GM19238 (cell line): ENCODE data around the gene SRRT.
A peak's percentile ranks its signal among the peaks of the same experiment; 100 is the strongest.

ENCODE experiments used
- DNase-seq: peaks from one replicate; pipeline ENCODE4 v3.0.0; 2011; ENCODE audit warnings: low spot score; ENCODE audit not compliant: insufficient read length

The SRRT gene, protein sequence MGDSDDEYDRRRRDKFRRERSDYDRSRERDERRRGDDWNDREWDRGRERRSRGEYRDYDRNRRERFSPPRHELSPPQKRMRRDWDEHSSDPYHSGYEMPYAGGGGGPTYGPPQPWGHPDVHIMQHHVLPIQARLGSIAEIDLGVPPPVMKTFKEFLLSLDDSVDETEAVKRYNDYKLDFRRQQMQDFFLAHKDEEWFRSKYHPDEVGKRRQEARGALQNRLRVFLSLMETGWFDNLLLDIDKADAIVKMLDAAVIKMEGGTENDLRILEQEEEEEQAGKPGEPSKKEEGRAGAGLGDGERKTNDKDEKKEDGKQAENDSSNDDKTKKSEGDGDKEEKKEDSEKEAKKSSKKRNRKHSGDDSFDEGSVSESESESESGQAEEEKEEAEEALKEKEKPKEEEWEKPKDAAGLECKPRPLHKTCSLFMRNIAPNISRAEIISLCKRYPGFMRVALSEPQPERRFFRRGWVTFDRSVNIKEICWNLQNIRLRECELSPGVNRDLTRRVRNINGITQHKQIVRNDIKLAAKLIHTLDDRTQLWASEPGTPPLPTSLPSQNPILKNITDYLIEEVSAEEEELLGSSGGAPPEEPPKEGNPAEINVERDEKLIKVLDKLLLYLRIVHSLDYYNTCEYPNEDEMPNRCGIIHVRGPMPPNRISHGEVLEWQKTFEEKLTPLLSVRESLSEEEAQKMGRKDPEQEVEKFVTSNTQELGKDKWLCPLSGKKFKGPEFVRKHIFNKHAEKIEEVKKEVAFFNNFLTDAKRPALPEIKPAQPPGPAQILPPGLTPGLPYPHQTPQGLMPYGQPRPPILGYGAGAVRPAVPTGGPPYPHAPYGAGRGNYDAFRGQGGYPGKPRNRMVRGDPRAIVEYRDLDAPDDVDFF

DNA sequence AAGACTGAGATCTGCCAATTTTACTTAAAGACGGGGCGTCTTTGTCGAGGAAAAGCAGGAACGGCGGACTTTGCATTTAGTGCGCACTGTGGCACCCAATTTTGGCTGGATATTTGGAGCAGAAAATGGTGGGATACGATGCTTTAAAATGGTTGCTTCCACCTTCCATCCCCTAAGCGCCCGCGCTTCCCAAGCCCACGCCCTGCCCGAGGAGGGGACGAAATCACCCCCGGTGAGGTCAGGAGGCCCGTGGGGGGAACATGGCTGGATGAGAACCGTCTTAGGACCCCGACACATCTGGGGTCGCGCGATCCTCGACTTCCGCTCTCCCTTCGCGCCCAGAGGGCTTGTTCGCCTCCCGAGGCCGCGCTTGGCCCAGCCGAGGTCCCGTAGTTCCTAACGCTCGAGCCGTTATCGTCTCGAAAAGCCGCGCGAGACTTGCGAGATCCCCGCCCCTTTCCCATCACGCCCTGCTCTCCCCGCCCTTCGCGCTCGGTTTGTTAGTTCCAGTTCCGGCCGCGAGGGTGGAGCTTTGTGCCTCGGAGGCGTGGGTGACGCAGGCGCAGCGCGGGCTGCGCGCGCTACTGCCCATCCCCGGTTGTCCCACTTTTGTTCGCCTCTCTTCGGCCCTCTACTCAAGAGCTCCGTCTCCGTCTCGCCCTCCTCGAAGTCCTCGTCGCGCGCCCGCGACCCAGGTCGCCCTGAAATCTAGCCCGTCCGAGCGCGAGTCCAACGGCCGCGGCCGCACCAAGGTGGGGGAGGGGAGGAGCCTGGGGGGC is at the start of gene SRRT:
TSS of gene SRRT (plus strand) at position 527 of the 779 bp plus-strand sequence. CDS start 488 bp downstream, outside the sequence.
- DNase-seq: peak; percentile 97

DNA sequence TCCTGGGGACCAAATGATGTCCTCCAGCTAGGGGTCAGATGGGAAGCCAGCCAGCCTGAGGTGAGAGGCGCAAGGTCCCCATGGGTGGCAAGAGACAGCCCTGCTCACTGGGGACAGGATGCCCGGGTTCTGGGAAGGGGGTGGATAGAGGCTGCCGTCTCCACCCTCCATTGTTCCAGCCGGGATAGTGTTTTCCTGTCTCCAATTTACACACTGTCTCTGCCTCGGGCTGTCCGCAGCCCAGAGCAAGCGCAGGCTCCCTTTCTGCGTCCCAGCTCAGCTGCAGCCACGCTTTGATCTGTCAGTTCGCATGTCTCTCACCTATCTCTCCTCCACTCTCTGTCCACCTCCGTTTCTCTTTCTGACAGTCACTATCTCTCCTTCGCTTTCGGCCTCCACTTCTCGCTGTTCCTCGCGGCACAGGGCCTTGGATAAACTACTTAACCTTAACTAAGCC is 49.7 kb upstream of the SRRT start:
- no peak for DNase-seq

DNA sequence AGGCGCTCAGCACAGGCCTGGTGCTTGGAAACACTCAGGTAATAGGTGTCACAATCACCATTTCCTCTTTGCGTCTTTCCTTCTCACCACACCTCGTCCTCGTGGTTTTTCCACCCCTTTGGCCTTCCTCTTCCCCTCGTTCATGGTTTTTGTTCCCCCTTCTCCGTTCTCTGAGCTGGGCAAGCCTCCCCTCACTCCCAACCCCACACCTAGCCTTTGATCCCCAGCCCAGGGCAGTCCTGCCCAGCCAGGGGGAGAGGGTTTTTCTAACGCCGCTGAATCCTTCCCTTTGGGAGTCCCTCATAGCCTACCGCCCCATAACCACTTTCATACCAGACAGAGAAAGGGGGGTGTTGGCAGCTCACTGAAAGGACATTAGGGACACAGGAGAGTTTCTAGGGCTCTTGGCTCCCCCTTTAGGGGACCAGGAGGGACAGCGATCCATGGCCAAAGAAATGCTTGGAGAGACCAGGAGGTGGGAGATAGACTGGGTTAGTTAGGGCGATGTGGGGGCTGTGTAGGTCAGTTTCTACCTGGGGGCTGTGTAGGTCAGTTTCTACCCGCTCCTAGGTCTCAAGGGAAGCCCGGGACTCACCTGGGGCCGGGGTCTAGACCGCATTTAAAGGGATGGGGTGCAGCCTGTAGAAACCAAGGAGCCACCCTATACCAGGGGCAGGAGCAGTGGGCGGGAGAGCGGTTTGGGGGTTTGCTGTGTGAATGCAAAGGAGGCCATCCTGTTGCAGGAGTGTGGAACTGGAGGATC is 49.0 kb upstream of the SRRT start:
- no peak for DNase-seq

DNA sequence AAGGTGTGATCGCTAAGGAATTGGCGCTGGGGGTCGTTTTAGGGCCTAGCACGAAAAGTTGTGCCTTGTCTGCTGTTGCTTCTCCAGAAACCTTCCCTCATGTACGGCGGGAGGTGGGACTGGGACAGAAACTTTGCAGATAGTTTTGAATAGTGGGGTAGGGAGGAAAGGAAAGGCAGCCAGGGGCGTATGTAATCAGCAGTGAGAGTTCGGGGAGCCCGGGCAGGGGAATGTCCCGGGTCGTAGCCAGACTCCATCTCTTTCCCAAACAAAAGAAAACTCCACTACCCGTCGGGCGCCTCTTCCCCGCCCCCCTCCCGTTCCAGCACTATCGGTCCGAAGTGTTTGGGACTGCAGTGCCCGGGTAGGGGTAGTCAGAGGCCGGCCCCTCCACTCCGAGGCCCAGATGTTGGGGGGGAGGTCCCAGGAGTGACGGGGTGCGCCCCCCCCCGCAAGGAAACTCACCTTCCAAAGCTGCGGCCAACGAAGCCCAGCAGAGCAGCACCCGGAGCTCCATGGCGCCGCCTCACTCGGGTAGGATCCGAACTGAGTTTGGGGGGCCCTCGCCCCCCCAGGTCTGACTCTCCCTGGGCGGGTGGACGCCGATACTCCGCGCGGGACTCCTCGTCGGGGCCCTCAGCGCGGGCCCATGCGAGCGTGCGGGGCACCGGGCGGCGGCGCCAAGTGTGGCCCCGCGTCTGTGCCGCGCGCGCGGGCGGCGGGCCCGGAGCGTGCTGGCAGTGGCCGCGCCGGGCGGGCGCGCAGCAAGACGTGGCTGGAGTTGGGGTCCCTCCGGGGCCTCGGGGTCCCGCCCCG is 48.2 kb upstream of the SRRT start:
- no peak for DNase-seq

DNA sequence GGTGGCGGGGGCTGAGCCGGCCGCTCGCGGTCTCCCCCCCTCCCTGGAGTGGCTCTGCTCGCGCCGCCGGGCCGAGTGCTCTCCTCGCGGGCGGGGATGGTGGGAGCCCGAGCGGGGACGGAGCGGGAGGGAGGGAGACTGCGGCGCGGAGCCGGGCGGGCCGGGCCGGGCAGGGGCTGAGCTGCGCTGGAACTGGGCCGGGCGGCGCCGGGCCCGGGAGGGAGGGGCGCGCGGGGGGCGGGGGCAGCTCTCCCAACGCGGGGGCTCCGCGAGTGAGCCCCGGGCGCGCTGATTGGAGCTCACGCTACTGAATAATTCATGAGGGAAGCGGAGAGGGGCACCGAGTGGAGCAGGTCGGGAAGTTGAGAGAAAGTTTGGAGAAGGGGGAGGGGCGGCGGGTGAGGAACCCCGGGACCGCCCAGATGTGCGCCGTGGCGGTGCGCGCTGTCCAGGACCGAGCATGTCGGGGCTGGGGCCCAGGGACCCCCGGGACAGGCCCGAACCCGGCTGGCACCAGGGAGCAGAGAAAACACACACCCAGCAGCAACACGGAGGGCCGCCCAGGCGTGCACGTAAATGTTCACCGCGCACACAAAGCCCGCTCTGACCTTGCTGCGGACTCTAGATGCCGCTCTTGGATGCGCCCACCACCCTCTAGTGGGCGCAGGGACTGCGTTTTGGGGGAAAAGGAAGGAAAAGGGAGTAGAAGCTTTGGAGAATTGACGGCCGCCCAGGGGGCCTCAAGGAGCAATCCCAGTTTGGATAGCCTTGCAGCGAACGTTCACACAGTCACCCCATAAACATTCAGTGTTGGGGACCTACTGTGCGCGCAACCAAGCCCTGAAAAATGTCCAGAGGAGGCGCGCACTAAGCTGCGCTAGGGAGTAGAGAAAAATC is 47.3 kb upstream of the SRRT start, which contains the start of gene EPHB4:
TSS of gene EPHB4 (minus strand) at position 194 of the 897 bp plus-strand sequence. CDS start 493 bp downstream, outside the sequence.
- DNase-seq: no peak

DNA sequence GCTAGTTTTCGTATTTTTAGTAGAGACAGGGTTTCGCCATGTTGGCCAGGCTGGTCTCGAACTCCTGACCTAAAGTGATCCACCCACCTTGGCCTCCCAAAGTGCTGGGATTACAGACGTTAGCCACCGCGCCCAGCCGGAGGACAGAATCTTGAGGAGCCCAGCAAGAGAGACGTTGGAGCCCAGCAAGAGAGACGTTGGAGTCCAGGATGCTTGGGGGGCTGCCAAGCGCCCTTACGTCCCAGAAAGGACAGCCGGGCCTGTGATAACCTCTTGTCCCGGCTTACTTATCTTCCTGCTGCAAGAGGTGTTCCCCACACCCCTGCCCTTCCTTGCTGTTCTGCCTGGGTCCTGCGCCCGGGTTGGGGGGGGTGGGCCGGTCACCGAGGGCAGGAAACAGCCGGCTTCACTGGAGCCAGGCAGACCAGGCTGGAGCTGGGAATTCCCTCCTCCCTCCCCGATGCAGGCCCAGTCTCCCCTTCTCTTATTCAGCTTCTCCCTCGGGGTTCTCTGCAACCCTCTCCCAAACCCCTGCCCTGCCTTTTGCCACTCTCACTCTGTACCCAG is 45.7 kb upstream of the SRRT start:
- DNase-seq: no peak

DNA sequence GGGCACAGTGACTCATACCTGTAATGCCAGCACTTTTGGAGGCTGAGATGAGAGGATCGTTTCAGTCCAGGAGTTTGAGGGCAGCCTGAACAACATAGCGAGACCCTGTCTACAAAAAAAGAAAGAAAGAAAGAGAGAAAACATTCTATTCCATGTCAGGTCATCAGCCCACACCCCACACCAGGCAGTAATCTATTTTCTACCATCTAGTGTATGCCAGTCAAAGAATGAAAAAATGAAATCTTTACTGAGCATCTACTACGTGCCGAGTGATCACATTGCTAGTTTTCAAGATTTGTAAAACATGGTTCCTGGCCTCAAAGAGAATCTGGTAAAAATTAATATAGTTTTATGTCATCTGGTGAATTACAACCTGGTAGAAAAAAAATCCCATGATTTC is 44.5 kb upstream of the SRRT start:
- no peak for DNase-seq

DNA sequence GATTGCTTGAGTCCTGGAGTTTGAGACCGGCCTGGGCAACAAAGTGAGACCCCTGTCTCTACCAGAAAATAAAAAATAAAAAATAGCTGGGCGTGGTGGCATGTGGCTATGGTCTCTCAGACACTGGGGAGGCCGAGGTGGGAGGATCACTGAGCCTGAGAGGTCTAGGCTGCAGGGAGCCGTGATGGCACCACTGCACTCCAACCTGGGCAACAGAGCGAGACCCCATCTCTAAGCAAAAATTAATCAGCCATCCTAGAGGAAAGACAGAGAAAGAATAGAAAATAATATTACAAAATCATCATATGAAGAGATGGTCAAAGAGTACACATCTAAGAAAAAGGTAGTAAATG is 42.6 kb upstream of the SRRT start:
- DNase-seq: no peak

DNA sequence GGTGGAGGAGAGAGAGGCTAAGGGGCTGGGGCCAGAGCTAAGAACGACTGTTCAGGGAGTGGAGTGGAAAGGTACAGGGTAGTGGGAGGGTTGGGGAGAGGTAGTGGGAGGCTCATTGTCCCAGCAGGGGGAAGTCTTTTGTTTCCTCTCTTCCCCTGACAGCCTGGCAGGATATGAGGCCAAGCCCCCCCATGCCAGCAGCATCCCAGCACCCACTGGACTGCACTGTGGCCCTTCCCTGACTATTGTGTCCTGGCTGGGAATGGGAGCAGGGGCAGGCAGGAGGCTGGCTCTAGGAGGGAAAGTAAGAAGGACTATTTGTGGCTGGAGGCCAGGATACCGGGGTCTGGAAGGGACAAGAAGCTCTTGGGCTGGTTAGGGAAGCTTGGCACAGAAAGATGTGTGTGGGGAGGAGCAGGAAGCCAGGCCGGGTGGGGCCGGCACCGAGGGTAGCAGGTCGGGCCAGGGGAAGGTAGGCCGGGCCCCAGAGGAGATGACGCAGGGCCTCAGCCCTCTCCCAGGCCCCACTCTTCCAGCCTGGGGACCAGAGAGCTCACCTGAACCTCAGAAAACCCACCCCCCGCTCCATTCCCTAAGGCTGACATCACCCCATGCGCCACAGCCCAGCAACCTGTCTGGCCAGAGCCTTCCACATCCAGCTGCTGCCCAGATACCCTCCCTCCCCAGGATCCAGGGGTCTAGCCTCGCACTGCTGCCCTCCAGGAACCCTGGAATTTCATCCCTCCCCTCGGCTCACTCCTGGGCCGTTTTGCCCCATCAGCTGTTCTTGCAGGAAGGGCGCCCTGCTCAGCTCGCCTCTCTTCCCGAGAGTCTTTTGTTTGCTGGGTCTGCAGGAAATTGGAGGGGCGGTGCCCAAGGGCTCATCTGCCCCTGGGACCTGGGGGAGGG is 38.7 kb upstream of the SRRT start:
- DNase-seq: no peak

DNA sequence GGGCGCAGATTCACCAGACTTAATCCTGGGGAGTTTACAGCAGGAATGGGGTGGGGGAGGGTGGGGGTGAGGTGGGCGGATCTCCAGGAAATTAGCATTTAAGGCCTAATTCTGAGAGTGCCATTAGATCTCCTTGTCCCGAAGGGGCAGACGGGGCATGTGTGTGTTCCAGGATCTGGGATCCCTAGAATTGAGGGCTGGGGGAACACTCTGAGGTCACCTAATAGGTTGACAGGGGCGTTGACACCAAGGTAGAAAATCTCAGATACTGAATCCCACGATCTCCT is 38.1 kb upstream of the SRRT start:
- no peak for DNase-seq

DNA sequence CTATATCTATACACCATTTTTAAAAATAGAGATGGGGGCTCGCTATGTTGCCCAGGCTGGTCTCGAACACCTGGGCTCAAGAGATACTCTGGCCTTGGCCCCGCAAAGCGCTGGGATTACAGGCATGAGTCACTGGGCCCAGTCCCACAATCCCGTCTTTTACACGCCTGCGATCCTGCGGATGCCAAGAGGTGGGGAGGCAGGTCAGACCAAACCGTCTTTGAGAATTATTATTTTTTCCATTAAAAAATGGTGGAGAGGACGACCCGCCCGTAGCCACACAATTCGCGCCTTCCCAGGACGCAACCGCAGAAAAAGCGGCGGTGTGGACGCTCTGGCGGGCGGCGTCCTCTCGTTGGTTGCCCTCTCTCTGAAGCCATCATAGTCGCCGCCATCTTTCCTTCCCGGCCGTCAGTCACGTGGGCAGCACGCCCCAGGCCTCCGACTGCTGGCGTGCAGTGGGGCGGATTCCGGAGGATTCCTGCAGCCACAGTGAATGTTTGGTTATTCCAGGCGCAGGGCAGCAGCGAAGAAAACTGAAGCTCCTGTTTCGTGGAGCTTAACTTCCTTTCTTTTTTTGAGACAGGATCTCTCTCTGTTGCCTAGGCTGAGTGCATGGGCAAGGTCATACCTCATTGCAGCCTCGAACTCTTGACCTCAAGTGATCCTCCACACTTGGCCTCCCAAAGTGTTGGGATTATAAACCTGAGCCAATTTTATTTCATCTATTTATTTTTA is 37.6 kb upstream of the SRRT start:
- peak; percentile 85 for DNase-seq

DNA sequence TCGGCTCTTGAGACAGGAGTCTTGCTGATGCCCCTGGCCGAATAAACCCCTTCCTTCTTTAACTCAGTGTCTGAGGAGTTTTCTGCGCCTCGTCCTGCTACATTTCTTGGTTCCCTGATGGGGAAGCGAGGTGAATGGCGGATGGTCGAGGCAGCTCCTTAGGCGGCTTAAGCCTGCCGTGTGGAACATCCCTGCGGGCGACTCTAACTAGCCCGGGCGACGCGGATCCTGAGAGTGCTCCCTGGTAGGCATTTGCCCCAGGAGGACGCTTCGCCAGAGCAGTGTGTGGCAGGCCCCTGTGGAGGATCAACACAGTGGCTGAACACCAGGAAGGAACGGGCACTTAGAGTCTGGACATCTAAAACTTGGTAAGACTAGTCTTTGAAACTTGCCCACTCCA is 35.5 kb upstream of the SRRT start:
- no peak for DNase-seq

DNA sequence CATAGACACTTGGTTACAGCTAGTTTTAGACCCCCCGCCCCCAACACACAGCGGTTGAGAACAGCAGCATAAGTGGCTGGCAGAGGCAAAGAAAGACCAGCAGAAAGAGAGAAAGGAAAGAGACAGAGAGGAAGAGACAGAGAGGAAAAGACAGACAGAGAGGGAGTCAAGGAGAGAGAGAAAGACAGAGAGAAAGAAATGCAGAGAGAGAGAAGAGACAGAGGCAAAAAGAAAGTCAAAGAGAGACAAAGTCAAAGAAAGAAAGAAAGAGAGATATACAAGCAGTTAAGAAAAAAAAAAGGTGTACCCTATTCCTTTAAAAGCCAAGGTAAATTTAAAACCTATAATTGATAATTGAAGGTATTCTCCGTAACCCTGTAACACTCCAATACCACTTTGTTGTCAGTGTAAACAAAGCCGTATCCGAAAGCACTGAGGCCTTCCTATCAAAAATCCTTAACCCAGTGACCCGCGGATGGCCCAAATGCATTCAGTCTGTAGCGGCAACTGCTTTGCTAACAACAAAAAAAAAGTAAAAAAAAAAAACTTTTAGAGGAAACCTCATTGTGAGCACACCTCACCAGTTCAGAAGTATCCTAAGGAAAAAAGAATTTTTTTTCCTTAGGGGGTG is 34.3 kb upstream of the SRRT start:
- no peak for DNase-seq

DNA sequence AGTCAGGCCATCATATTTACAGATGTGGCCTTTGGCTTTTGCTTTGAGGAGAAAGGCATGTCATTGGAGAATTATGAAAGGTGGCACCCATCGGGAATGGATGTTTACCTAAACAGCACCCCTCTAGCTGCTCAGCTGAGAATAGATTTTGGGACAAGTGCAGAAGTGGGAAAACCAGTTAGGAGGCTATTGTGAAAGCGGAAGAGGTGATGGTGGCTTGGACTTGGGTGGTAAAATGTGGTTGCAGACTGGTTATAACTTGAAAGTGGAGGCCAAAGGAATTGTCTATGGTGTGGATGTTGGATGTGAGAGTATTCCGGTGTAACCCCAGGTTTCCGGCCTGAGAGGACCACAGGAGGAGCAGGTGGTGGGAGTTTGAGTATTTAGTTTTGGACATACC is 27.5 kb upstream of the SRRT start:
- no peak for DNase-seq

DNA sequence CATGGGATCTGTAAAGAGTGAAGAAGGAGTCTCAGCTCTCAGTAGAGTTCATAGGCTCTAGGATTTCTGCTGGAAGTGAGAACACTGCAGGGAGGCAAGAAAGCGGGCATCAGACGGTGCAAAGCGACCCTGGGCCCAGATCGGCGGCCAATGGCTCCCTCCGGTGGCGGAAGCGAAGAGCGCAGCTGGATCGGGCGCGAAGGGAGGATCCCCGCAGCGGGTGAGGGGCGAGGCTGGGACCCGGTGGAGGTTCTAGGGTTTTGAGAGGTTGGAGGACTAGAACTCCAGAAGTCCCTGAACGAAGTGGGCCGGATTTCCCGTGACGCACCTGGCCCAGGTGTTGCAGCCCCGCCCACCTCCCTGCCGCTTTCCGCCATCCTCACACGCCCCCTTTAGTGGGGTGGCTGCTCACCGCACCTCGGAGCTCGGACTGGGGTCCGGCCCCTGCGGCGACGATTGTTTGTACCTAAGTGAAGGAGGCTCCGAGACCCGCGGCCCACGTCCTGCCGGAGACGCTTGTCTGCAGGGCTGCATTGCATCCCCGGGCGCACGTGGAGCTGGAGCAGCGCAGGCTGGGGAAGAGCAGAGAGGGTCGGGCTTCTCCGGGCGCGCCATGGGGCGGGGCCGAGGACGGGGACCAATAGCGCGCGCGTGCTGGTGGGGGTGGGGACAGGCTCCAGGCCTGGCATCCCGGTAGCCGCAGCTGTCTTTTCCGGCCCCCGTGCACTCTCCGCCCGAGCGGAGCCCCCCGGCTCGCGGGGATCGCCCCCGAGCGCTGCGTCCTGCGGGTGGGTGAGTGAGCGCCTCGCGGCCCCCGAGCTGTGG is 22.6 kb upstream of the SRRT start, which contains the start of gene SLC12A9:
TSS of gene SLC12A9 (plus strand) at position 666 of the 825 bp plus-strand sequence. CDS start 1,485 bp downstream, outside the sequence.
- peak; percentile 98 for DNase-seq
